A549 (cell line): ENCODE data around the gene MLYCD. TPM values are rescaled to one million over a fixed set of nuclear protein-coding genes. Genes with fewer than 3 reads are reported as not detected.

ENCODE experiments used
- ATAC-seq, 2 experiments: fragments of 200-7000 bp in 1 of 2; fragments of >200 bp in 1 of 2; cut with Nextera tagmentation in 1 of 2; cut with Tn5 transposase in 1 of 2; 3 replicates each; pipeline versions ENCODE4 v1.8.0 to v1.9.1; 2018 to 2020; ENCODE audit warnings: mild to moderate bottlenecking in 1 of 2, moderate library complexity in 1 of 2
- CTCF ChIA-PET: fragments of 300-600 bp; sonication (Branson Sonifier 250); formaldehyde crosslinking; extraction: SDS; loops from one replicate; lab custom pipeline; 2021; ENCODE audit warnings: antibody characterized with exemption, inconsistent platforms; lab: Yijun Ruan, JAX
- POLR2A ChIA-PET: fragments of 350-600 bp; formaldehyde crosslinking; extraction: SDS; loops from one replicate; lab custom pipeline; 2021; ENCODE audit warnings: antibody characterized with exemption, inconsistent platforms; lab: Yijun Ruan, JAX
- DNase-seq, 2 experiments: peaks; one replicate each; pipeline versions ENCODE4 v3.0.0 to v3.0.0-alpha.2; 2011 to 2016; ENCODE audit warnings: low read depth in 1 of 2, low spot score in 1 of 2
- FAIRE-seq: peaks from 2 replicates; lab custom pipeline; 2011; peaks lifted over from hg19 to GRCh38; lab: Jason Lieb, UNC
- H3K27ac ChIP-seq, 2 experiments: fragments of >200 bp; sonication (Bioruptor Twin); formaldehyde crosslinking; 3 replicates each; pipeline ENCODE4 v1.5.1; 2016 to 2017
- H3K4me1 ChIP-seq: fragments of >200 bp; sonication (Bioruptor Twin); formaldehyde crosslinking; 3 replicates; pipeline ENCODE4 v1.6.1; 2016
- H3K4me2 ChIP-seq: fragments of >200 bp; sonication (Bioruptor Twin); formaldehyde crosslinking; 3 replicates; pipeline ENCODE4 v1.6.1; 2016
- H3K4me3 ChIP-seq: fragments of >200 bp; sonication (Bioruptor Twin); formaldehyde crosslinking; 3 replicates; pipeline ENCODE4 v1.5.1; 2016
- H3K9me3 ChIP-seq: fragments of >200 bp; sonication (Bioruptor Twin); formaldehyde crosslinking; 3 replicates; pipeline ENCODE4 v1.6.1; 2016
- BHLHE40 ChIP-seq: IDR thresholded peaks from 2 replicates; pipeline ENCODE4 v1.6.1; 2012; ENCODE audit warnings: low read depth, low read length, inconsistent platforms
- CBX2 ChIP-seq: fragments of 200-600 bp; sonication (generic); IDR thresholded peaks from 2 replicates; pipeline ENCODE4 v1.6.1; 2016; ENCODE audit warnings: low read depth, mild to moderate bottlenecking, borderline replicate concordance
- CHD4 ChIP-seq: fragments of 200-600 bp; sonication (generic); IDR thresholded peaks from 2 replicates; pipeline ENCODE4 v1.6.1; 2016; ENCODE audit warnings: antibody characterized with exemption, mild to moderate bottlenecking, borderline replicate concordance
- EHMT2 ChIP-seq: fragments of 200-600 bp; sonication (generic); IDR thresholded peaks from 2 replicates; pipeline ENCODE4 v1.6.1; 2016; ENCODE audit warnings: antibody characterized with exemption, low read depth, mild to moderate bottlenecking, moderate library complexity
- EP300 ChIP-seq, 2 experiments: fragments of >200 bp; sonication (Bioruptor Twin); formaldehyde crosslinking; IDR thresholded peaks; 2 replicates in 1 of 2; 3 replicates in 1 of 2; pipeline ENCODE4 v1.6.1; 2016 to 2017
- ESRRA ChIP-seq: fragments of 150-350 bp; IDR thresholded peaks from 2 replicates; pipeline ENCODE4 v1.6.1; 2014; ENCODE audit warnings: mild to moderate bottlenecking, low read length, borderline replicate concordance
- FOSL2 ChIP-seq, 2 experiments: fragments of 450-650 bp in 1 of 2; fragments of >200 bp in 1 of 2; sonication (Bioruptor Twin) in 1 of 2; formaldehyde crosslinking; IDR thresholded peaks; 2 replicates each; pipeline versions ENCODE4 v1.5.0 to v1.6.1; 2016 to 2020; ENCODE audit warnings: mild to moderate bottlenecking in 1 of 2, moderate library complexity in 1 of 2
- FOXS1 ChIP-seq: fragments of 250-450 bp; sonication (Bioruptor Pico); IDR thresholded peaks from 2 replicates; pipeline ENCODE4 v1.5.0; 2020; ENCODE audit warnings: mild to moderate bottlenecking, moderate library complexity
- HDAC2 ChIP-seq: fragments of 200-600 bp; sonication (generic); IDR thresholded peaks from 2 replicates; pipeline ENCODE4 v1.6.1; 2016
- HEYL ChIP-seq: fragments of 250-450 bp; sonication (Bioruptor Pico); IDR thresholded peaks from 2 replicates; pipeline ENCODE4 v1.8.0; 2021; ENCODE audit warnings: mild to moderate bottlenecking, moderate library complexity
- HOXA7 ChIP-seq: fragments of 250-450 bp; sonication (Bioruptor Pico); IDR thresholded peaks from 2 replicates; pipeline ENCODE4 v1.5.0; 2020; ENCODE audit warnings: mild to moderate bottlenecking, moderate library complexity
- HOXB13 ChIP-seq: fragments of 250-450 bp; sonication (Bioruptor Pico); IDR thresholded peaks from 2 replicates; pipeline ENCODE4 v1.5.0; 2020; ENCODE audit warnings: low read depth, mild to moderate bottlenecking, moderate library complexity
- JUN ChIP-seq, 2 experiments: fragments of >200 bp; sonication (Bioruptor Twin); formaldehyde crosslinking; IDR thresholded peaks; 2 replicates in 1 of 2; 3 replicates in 1 of 2; pipeline ENCODE4 v1.6.1; 2016 to 2017
- JUNB ChIP-seq: fragments of >200 bp; sonication (Bioruptor Twin); formaldehyde crosslinking; IDR thresholded peaks from 2 replicates; pipeline ENCODE4 v1.6.1; 2016
- MAFK ChIP-seq: fragments of 450-650 bp; IDR thresholded peaks from 2 replicates; pipeline ENCODE4 v1.6.1; 2014; ENCODE audit not compliant: partially characterized antibody
- MAX ChIP-seq: IDR thresholded peaks from 2 replicates; pipeline ENCODE4 v1.6.1; 2012
- MYC ChIP-seq: IDR thresholded peaks from 2 replicates; pipeline ENCODE4 v1.6.1; 2012; ENCODE audit warnings: mild to moderate bottlenecking, inconsistent platforms, low read length, improper control_type of control experiment, borderline replicate concordance
- NPAS2 ChIP-seq: fragments of 250-450 bp; sonication (Bioruptor Pico); IDR thresholded peaks from 2 replicates; pipeline ENCODE4 v1.8.0; 2022; ENCODE audit warnings: mild to moderate bottlenecking, moderate library complexity, borderline replicate concordance
- PHF8 ChIP-seq: fragments of 200-600 bp; sonication (generic); IDR thresholded peaks from 2 replicates; pipeline ENCODE4 v1.6.1; 2016; ENCODE audit warnings: low read depth, mild to moderate bottlenecking, antibody characterized with exemption, moderate library complexity, borderline replicate concordance
- POLR2AphosphoS2 ChIP-seq: conservative IDR thresholded peaks from 2 replicates; pipeline ENCODE4 v1.6.1; 2012; ENCODE audit warnings: low read length, improper control_type of control experiment, inconsistent platforms
- RAD21 ChIP-seq, 2 experiments: fragments of >200 bp in 1 of 2; sonication (Bioruptor Twin) in 1 of 2; formaldehyde crosslinking in 1 of 2; IDR thresholded peaks in 1 of 2; conservative IDR thresholded peaks in 1 of 2; 2 replicates in 1 of 2; 3 replicates in 1 of 2; pipeline ENCODE4 v1.6.1; 2012 to 2018; ENCODE audit warnings: inconsistent platforms in 1 of 2
- ZFP36 ChIP-seq: fragments of 450-650 bp; IDR thresholded peaks from 2 replicates; pipeline ENCODE4 v1.6.1; 2014; ENCODE audit warnings: borderline replicate concordance; ENCODE audit not compliant: partially characterized antibody
- ZNF302 ChIP-seq: fragments of 250-450 bp; sonication (Bioruptor Pico); IDR thresholded peaks from 2 replicates; pipeline ENCODE4 v1.9.0; 2021; ENCODE audit warnings: inconsistent platforms, mild to moderate bottlenecking, moderate library complexity
- WGBS: methylation state at CpG from one replicate; pipeline ENCODE4 v1.1.6; 2017; ENCODE audit errors: missing lambda C conversion rate; 5-methylcytosine and 5-hydroxymethylcytosine counted together
- polyA plus RNA-seq, 4 experiments: library from polyadenylated mRNA; depleted of rRNA in 3 of 4; stranded (reverse); fragments of >200 nt; fragmentation: RNase III in 1 of 4; extraction: RNeasy Plus Mini Kit Qiagen cat#74134 plus additional on column Dnase treatment in 1 of 4; gene quantifications; 2 replicates in 3 of 4; 3 replicates in 1 of 4; pipeline ENCODE4 v1.2.3, GENCODE V29; 2011 to 2017
- TF ChIP-seq, protein P1 (sequence below): IDR thresholded peaks from 2 replicates; pipeline ENCODE4 v1.6.1; 2012; ENCODE audit warnings: low read depth, borderline replicate concordance
- TF ChIP-seq, protein P2 (sequence below): fragments of 250-450 bp; sonication (Bioruptor Pico); IDR thresholded peaks from 2 replicates; pipeline ENCODE4 v1.5.0; 2020; ENCODE audit warnings: low read depth, mild to moderate bottlenecking, moderate library complexity

Gene MLYCD
- polyA plus RNA-seq, 2 of the 4 experiments (the other 2 are of a cell fraction), result 1.3 to 1.7 TPM

- TF ChIP-seq, protein P1, sequence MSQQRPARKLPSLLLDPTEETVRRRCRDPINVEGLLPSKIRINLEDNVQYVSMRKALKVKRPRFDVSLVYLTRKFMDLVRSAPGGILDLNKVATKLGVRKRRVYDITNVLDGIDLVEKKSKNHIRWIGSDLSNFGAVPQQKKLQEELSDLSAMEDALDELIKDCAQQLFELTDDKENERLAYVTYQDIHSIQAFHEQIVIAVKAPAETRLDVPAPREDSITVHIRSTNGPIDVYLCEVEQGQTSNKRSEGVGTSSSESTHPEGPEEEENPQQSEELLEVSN, result no peak
- TF ChIP-seq CHD4 (no peak), MYC (no peak), ZNF302 (no peak), JUN (IDR thresholded peaks at IDR 0.05) (no peak)
Observed at GRCh38 chr16:83935005-83935857, 36.3 kb downstream of the MLYCD start (continued).

DNA sequence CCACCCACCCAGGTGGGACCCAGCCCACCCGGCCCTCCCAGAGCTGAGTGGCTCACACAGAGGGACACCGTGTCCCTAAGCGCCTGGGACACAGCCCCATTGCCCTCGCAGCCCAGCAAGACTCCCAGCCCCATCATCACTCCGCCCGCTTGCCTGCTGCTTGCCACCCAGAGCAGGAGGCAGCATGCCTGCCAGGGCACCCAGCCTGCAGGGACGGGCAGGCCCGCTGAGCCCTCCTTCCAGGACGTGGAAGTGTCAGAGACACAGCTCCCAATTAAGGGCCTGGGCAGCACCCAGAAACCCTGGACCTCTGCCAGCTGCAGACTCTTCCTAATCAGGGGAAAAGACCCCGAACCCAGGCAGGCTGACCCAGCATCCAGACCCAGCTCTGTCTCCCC, 36.9 kb downstream of the MLYCD start:
- no peaks in the 10 kb centered on the region for H3K9me3 ChIP-seq
- FAIRE-seq (no peak), ATAC-seq (no peak), DNase-seq (no peak)
- ChIA-PET CTCF (interaction anchor here (1.2 to 17.0 kb wide), 7 partner anchors 8 to 251 kb away, joined by 3 to 175 read pairs (median 9); partner anchors contain the start of genes OSGIN1 and TAF1C), POLR2A (no interaction called here)
- no peaks in the 10 kb centered on the region for H3K4me1 ChIP-seq
- 78% methylated on average over 3 of the region's 10 CpGs for WGBS
- no peak overlapping the region for H3K27ac ChIP-seq
- no peak overlapping the region for H3K4me2 ChIP-seq
- no peak overlapping the region for H3K4me3 ChIP-seq
- TF ChIP-seq HEYL (CRISPR knock-in tag) (no peak), HOXA7 (CRISPR knock-in tag) (no peak), FOXS1 (CRISPR knock-in tag) (no peak), NPAS2 (CRISPR knock-in tag) (no peak), HOXB13 (CRISPR knock-in tag) (no peak), ESRRA (no peak), HDAC2 (no peak), JUN (IDR thresholded peaks at IDR 0.05) (no peak), PHF8 (no peak), FOSL2 (IDR thresholded peaks at IDR 0.05) (no peak), FOSL2 (CRISPR knock-in tag; IDR thresholded peaks at IDR 0.05) (no peak), BHLHE40 (no peak), EP300 (IDR thresholded peaks at IDR 0.05) (no peak), MAFK (no peak)
- TF ChIP-seq, protein P2, sequence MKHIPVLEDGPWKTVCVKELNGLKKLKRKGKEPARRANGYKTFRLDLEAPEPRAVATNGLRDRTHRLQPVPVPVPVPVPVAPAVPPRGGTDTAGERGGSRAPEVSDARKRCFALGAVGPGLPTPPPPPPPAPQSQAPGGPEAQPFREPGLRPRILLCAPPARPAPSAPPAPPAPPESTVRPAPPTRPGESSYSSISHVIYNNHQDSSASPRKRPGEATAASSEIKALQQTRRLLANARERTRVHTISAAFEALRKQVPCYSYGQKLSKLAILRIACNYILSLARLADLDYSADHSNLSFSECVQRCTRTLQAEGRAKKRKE, result no peak

DNA sequence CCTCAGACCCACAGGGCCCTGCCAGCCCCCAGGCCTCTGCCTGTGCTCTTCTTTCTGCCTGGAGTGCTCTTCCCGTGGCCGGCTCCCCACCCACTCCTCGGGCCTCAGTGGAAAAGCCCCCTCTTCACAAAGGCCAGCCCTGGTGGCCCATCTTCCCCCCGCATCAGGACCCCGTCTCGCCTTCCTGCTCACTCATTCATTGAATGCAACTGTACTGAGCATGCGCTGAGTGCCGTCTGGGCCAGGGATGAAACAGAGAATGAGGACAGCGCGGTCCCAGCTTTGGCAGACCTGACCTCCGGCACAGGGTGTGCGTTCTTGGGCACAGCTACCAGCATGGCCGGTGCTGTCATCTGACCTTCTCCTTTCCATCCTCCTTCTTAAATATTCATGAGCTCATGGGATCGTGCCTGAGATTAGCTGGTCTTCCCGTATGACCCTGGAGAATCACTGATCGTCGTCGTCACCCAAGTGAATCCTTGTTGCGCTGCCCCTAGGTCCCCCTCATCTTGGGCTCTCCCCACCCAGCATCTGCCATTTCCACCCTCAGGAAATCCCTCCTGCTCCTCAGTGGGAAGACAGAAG, 37.8 kb downstream of the MLYCD start:
- Histone ChIP-seq H3K27ac (no peak overlapping the region), H3K4me2 (no peak overlapping the region), H3K4me1 (no peaks in the 10 kb centered on the region), H3K9me3 (no peaks in the 10 kb centered on the region), H3K4me3 (no peak overlapping the region)
- TF ChIP-seq ZFP36, result no peak
- no peak for TF ChIP-seq MYC
- TF ChIP-seq CBX2, result no peak
- TF ChIP-seq ESRRA, result no peak
- TF ChIP-seq, protein P2, result no peak
- no peak for TF ChIP-seq FOXS1 (CRISPR knock-in tag)
- TF ChIP-seq JUNB, result no peak
- TF ChIP-seq RAD21 (conservative IDR thresholded peaks at IDR 0.05 in 1 of 2, IDR thresholded peaks at IDR 0.05 in 1 of 2), result no peak
- TF ChIP-seq EHMT2, result no peak
- TF ChIP-seq MAX, result no peak
- TF ChIP-seq POLR2AphosphoS2, result no peak
- POLR2A ChIA-PET, result no interaction called here
- WGBS, result 95% methylated on average over 19 of the region's 19 CpGs
- ATAC-seq (no peak), FAIRE-seq (no peak), DNase-seq (no peak)
- CTCF ChIA-PET, result interaction anchor here (1.3 to 17.0 kb wide), 6 partner anchors 9 to 250 kb away, joined by 3 to 175 read pairs (median 12); partner anchors contain the start of genes OSGIN1 and TAF1C
